ENCODE results near the gene ARHGAP9. TPM values are rescaled to one million over a fixed set of nuclear protein-coding genes. Genes with fewer than 3 reads are reported as not detected.
"Not testable (repeated sequence)": the region's sequence is repeated elsewhere in the genome, so short reads cannot be mapped to it uniquely, and the experiment has no call there.

The ARHGAP9 gene
- total RNA-seq, 1 donor from 2014 or later: 5.2 TPM

GRCh38 chr12:57522887-57523705 is 43.4 kb upstream of the ARHGAP9 start:
- Histone ChIP-seq H3K27me3 (ENCODE audit: control insufficient read depth in 3 of 3, insufficient read depth in 3 of 3, low read length in 3 of 3) (no peaks in the 10 kb centered on the region), H3K27ac (ENCODE audit: low read depth, low read length) (peak overlapping the region; percentile 99), H3K9me3 (ENCODE audit: control insufficient read depth in 3 of 3, low read length in 3 of 3) (no peaks in the 10 kb centered on the region), H3K4me1 (ENCODE audit: control insufficient read depth in 3 of 3, insufficient read depth in 3 of 3, low read length in 3 of 3) (peaks cover 37 to 52% (median 52%) of the 10 kb centered on the region in 3 donors), H3K9ac (ENCODE audit: low read depth in 1 of 3, low read length in 3 of 3) (peak overlapping the region; percentile 88 to 94 (median 88)), H3K4me3 (ENCODE audit: low read length in 3 of 3) (peak overlapping the region; percentile 86 to 91 (median 88)), H3K36me3 (ENCODE audit: control insufficient read depth in 3 of 3, insufficient read depth in 3 of 3, low read length in 3 of 3) (peaks cover 27 to 40% (median 36%) of the 10 kb centered on the region in 3 donors)

GRCh38 chr12:57522011-57522886 is 42.6 kb upstream of the ARHGAP9 start, which contains the start of gene MBD6:
Gene MBD6, plus strand, starts transcription at chr12:57522824. Its CDS starts 1,480 bp downstream, at chr12:57524304.
- Histone ChIP-seq H3K27ac (ENCODE audit: low read depth, low read length) (peak within 1 kb of the TSS; percentile 99), H3K36me3 (ENCODE audit: control insufficient read depth in 3 of 3, insufficient read depth in 3 of 3, low read length in 3 of 3) (peaks cover 24 to 39% (median 32%) of the 10 kb centered on the region in 3 donors), H3K4me1 (ENCODE audit: control insufficient read depth in 3 of 3, insufficient read depth in 3 of 3, low read length in 3 of 3) (peaks cover 45 to 61% (median 60%) of the 10 kb centered on the region in 3 donors), H3K4me3 (ENCODE audit: low read length in 3 of 3) (peak within 1 kb of the TSS; percentile 86 to 91 (median 88)), H3K27me3 (ENCODE audit: control insufficient read depth in 3 of 3, insufficient read depth in 3 of 3, low read length in 3 of 3) (no peaks in the 10 kb centered on the region), H3K9me3 (ENCODE audit: control insufficient read depth in 3 of 3, low read length in 3 of 3) (no peaks in the 10 kb centered on the region), H3K9ac (ENCODE audit: low read depth in 1 of 3, low read length in 3 of 3) (peak within 1 kb of the TSS; percentile 90 to 95 (median 92))

GRCh38 chr12:57521525-57522010 is 41.9 kb upstream of the ARHGAP9 start:
- H3K36me3 ChIP-seq (ENCODE audit: control insufficient read depth in 3 of 3, insufficient read depth in 3 of 3, low read length in 3 of 3): peaks cover 30 to 43% (median 34%) of the 10 kb centered on the region in 3 donors
- peak overlapping the region; percentile 90 to 95 (median 92) for H3K9ac ChIP-seq (ENCODE audit: low read depth in 1 of 3, low read length in 3 of 3)
- H3K4me3 ChIP-seq (ENCODE audit: low read length in 3 of 3): peak overlapping the region; percentile 70 to 84 (median 71)
- peaks cover 50 to 67% (median 64%) of the 10 kb centered on the region in 3 donors for H3K4me1 ChIP-seq (ENCODE audit: control insufficient read depth in 3 of 3, insufficient read depth in 3 of 3, low read length in 3 of 3)
- H3K27ac ChIP-seq (ENCODE audit: low read depth, low read length): peak overlapping the region; percentile 99
- no peaks in the 10 kb centered on the region for H3K9me3 ChIP-seq (ENCODE audit: control insufficient read depth in 3 of 3, low read length in 3 of 3)
- no peaks in the 10 kb centered on the region for H3K27me3 ChIP-seq (ENCODE audit: control insufficient read depth in 3 of 3, insufficient read depth in 3 of 3, low read length in 3 of 3)

- Histone ChIP-seq H3K4me3 (ENCODE audit: low read length in 3 of 3) (peak within 1 kb of the TSS; percentile 87 to 99 (median 99)), H3K36me3 (ENCODE audit: control insufficient read depth in 3 of 3, insufficient read depth in 3 of 3, low read length in 3 of 3) (peaks cover 35 to 47% (median 36%) of the 10 kb centered on the region in 3 donors), H3K9me3 (ENCODE audit: control insufficient read depth in 3 of 3, low read length in 3 of 3) (no peaks in the 10 kb centered on the region), H3K4me1 (ENCODE audit: control insufficient read depth in 3 of 3, insufficient read depth in 3 of 3, low read length in 3 of 3) (peaks cover 50 to 65% (median 63%) of the 10 kb centered on the region in 3 donors), H3K9ac (ENCODE audit: low read depth in 1 of 3, low read length in 3 of 3) (peak within 1 kb of the TSS; percentile 97 to 100 (median 100)), H3K27ac (ENCODE audit: low read depth, low read length) (peak within 1 kb of the TSS; percentile 99), H3K27me3 (ENCODE audit: control insufficient read depth in 3 of 3, insufficient read depth in 3 of 3, low read length in 3 of 3) (no peaks in the 10 kb centered on the region)
These were observed 40.6 kb upstream of the ARHGAP9 start, which contains the start of gene DDIT3 for GRCh38 chr12:57520053-57520818. Gene DDIT3, minus strand, starts transcription at chr12:57520514. Its CDS starts 3,108 bp downstream, at chr12:57517406.

- Histone ChIP-seq H3K27me3 (ENCODE audit: control insufficient read depth in 3 of 3, insufficient read depth in 3 of 3, low read length in 3 of 3) (no peaks in the 10 kb centered on the region), H3K4me1 (ENCODE audit: control insufficient read depth in 3 of 3, insufficient read depth in 3 of 3, low read length in 3 of 3) (peaks cover 48 to 60% (median 60%) of the 10 kb centered on the region in 3 donors), H3K36me3 (ENCODE audit: control insufficient read depth in 3 of 3, insufficient read depth in 3 of 3, low read length in 3 of 3) (peaks cover 36 to 48% (median 37%) of the 10 kb centered on the region in 3 donors)
These were observed 40.1 kb upstream of the ARHGAP9 start for GRCh38 chr12:57519796-57520052.

GRCh38 chr12:57518920-57519795 is 39.5 kb upstream of the ARHGAP9 start:
- H3K4me1 ChIP-seq (ENCODE audit: control insufficient read depth in 3 of 3, insufficient read depth in 3 of 3, low read length in 3 of 3): peaks cover 42 to 55% (median 54%) of the 10 kb centered on the region in 3 donors
- H3K9me3 ChIP-seq (ENCODE audit: control insufficient read depth in 3 of 3, low read length in 3 of 3): no peaks in the 10 kb centered on the region
- H3K9ac ChIP-seq (ENCODE audit: low read depth in 1 of 3, low read length in 3 of 3): peak overlapping the region; percentile 97 to 100 (median 100)
- H3K4me3 ChIP-seq (ENCODE audit: low read length in 3 of 3): peak overlapping the region; percentile 87 to 99 (median 99)
- no peaks in the 10 kb centered on the region for H3K27me3 ChIP-seq (ENCODE audit: control insufficient read depth in 3 of 3, insufficient read depth in 3 of 3, low read length in 3 of 3)
- peak overlapping the region; percentile 99 for H3K27ac ChIP-seq (ENCODE audit: low read depth, low read length)
- peaks cover 35 to 47% (median 36%) of the 10 kb centered on the region in 3 donors for H3K36me3 ChIP-seq (ENCODE audit: control insufficient read depth in 3 of 3, insufficient read depth in 3 of 3, low read length in 3 of 3)

More at GRCh38 chr12:57519796-57520052, 40.1 kb upstream of the ARHGAP9 start:
- Histone ChIP-seq H3K4me3 (ENCODE audit: low read length in 3 of 3) (peak overlapping the region; percentile 87 to 99 (median 99)), H3K9me3 (ENCODE audit: control insufficient read depth in 3 of 3, low read length in 3 of 3) (no peaks in the 10 kb centered on the region), H3K27ac (ENCODE audit: low read depth, low read length) (peak overlapping the region; percentile 99), H3K9ac (ENCODE audit: low read depth in 1 of 3, low read length in 3 of 3) (peak overlapping the region; percentile 97 to 100 (median 100))

GRCh38 chr12:57518176-57518919 is 38.7 kb upstream of the ARHGAP9 start:
- Histone ChIP-seq H3K9ac (ENCODE audit: low read depth in 1 of 3, low read length in 3 of 3) (peak overlapping the region; percentile 97 to 100 (median 100)), H3K36me3 (ENCODE audit: control insufficient read depth in 3 of 3, insufficient read depth in 3 of 3, low read length in 3 of 3) (peaks cover 36 to 47% (median 37%) of the 10 kb centered on the region in 3 donors), H3K27ac (ENCODE audit: low read depth, low read length) (peak overlapping the region; percentile 99)

GRCh38 chr12:57517718-57518117 is 38.1 kb upstream of the ARHGAP9 start:
- H3K9me3 ChIP-seq (ENCODE audit: control insufficient read depth in 3 of 3, low read length in 3 of 3); H3K27me3 ChIP-seq (ENCODE audit: control insufficient read depth in 3 of 3, insufficient read depth in 3 of 3, low read length in 3 of 3): not testable (repeated sequence)
- H3K9ac ChIP-seq (ENCODE audit: low read depth in 1 of 3, low read length in 3 of 3): peak overlapping the region; percentile 97 to 100 (median 100)
- H3K4me1 ChIP-seq (ENCODE audit: control insufficient read depth in 3 of 3, insufficient read depth in 3 of 3, low read length in 3 of 3): peaks cover 33 to 44% (median 43%) of the 10 kb centered on the region in 3 donors
- H3K27ac ChIP-seq (ENCODE audit: low read depth, low read length): peak overlapping the region; percentile 99
- H3K36me3 ChIP-seq (ENCODE audit: control insufficient read depth in 3 of 3, insufficient read depth in 3 of 3, low read length in 3 of 3): peaks cover 42 to 53% (median 43%) of the 10 kb centered on the region in 3 donors
- H3K4me3 ChIP-seq (ENCODE audit: low read length in 3 of 3): peak overlapping the region; percentile 87 to 99 (median 99)

More at GRCh38 chr12:57518176-57518919, 38.7 kb upstream of the ARHGAP9 start:
- no peaks in the 10 kb centered on the region for H3K27me3 ChIP-seq (ENCODE audit: control insufficient read depth in 3 of 3, insufficient read depth in 3 of 3, low read length in 3 of 3)
- H3K4me3 ChIP-seq (ENCODE audit: low read length in 3 of 3): peak overlapping the region; percentile 87 to 99 (median 99)
- peaks cover 34 to 46% (median 46%) of the 10 kb centered on the region in 3 donors for H3K4me1 ChIP-seq (ENCODE audit: control insufficient read depth in 3 of 3, insufficient read depth in 3 of 3, low read length in 3 of 3)
- H3K9me3 ChIP-seq (ENCODE audit: control insufficient read depth in 3 of 3, low read length in 3 of 3): no peaks in the 10 kb centered on the region
